HEK293 (cell line): ENCODE data around the gene SAMD5.

Experiments used
- CTCF ChIA-PET: fragments of 350-600 bp; formaldehyde crosslinking; extraction: SDS; loops from one replicate; lab custom pipeline; 2021; ENCODE audit warnings: antibody characterized with exemption; lab: Yijun Ruan, JAX
- POLR2A ChIA-PET: fragments of 300-600 bp; formaldehyde crosslinking; extraction: SDS; loops from one replicate; lab custom pipeline; 2020; ENCODE audit warnings: antibody characterized with exemption, inconsistent platforms; lab: Yijun Ruan, JAX
- H3K27ac ChIP-seq: fragments of 200-500 bp; sonication (Bioruptor generic); 2 replicates; pipeline ENCODE4 v1.5.1; 2014; ENCODE audit warnings: low read depth, low read length, control low read depth, inconsistent platforms; ENCODE audit errors: extremely low read depth
- H3K36me3 ChIP-seq, 2 experiments: fragments of 200-500 bp in 1 of 2; sonication (Bioruptor generic) in 1 of 2; 1 replicate in 1 of 2; 2 replicates in 1 of 2; pipeline ENCODE4 v1.5.1; 2014 to 2017; ENCODE audit warnings: inconsistent platforms in 2 of 2, low read length in 2 of 2; ENCODE audit not compliant: control insufficient read depth in 2 of 2, insufficient read depth in 1 of 2
- H3K4me1 ChIP-seq: fragments of 200-500 bp; sonication (Bioruptor generic); 2 replicates; pipeline ENCODE4 v1.5.1; 2014; ENCODE audit warnings: mild to moderate bottlenecking, low read length, inconsistent platforms; ENCODE audit not compliant: control insufficient read depth, insufficient read depth
- H3K4me3 ChIP-seq: 2 replicates; pipeline ENCODE4 v1.5.1; 2011; ENCODE audit warnings: low read depth, mild to moderate bottlenecking, control low read depth, low read length, moderate library complexity
- H3K9me3 ChIP-seq: fragments of 200-500 bp; sonication (Bioruptor generic); 2 replicates; pipeline ENCODE4 v1.5.1; 2014; ENCODE audit warnings: low read depth, low read length, inconsistent platforms; ENCODE audit not compliant: control insufficient read depth, insufficient read depth
- GLI2 ChIP-seq: fragments of 450-650 bp; formaldehyde crosslinking; IDR thresholded peaks from 2 replicates; pipeline ENCODE4; 2017; ENCODE audit warnings: missing biosample characterization, missing genetic modification characterization, low read depth, borderline replicate concordance
- KLF17 ChIP-seq: fragments of 450-650 bp; formaldehyde crosslinking; IDR thresholded peaks from 2 replicates; pipeline ENCODE4 v1.5.1; 2016; ENCODE audit warnings: missing biosample characterization, missing genetic modification characterization
- SCRT2 ChIP-seq: fragments of 450-650 bp; formaldehyde crosslinking; IDR thresholded peaks from 2 replicates; pipeline ENCODE4 v1.5.1; 2016; ENCODE audit warnings: missing biosample characterization, missing genetic modification characterization
- SETDB1 ChIP-seq: IDR thresholded peaks from one replicate; pipeline ENCODE4 v1.6.1; 2017; ENCODE audit warnings: mild to moderate bottlenecking, low read length, moderate library complexity, mixed read lengths; ENCODE audit not compliant: insufficient read length
- ZNF18 ChIP-seq: fragments of 450-650 bp; formaldehyde crosslinking; IDR thresholded peaks from 2 replicates; pipeline ENCODE4 v1.5.1; 2016; ENCODE audit warnings: missing biosample characterization, missing genetic modification characterization
- ZNF280D ChIP-seq: fragments of 450-650 bp; formaldehyde crosslinking; IDR thresholded peaks from 2 replicates; pipeline ENCODE4 v1.5.1; 2016; ENCODE audit warnings: missing biosample characterization, missing genetic modification characterization
- ZNF621 ChIP-seq: fragments of 450-650 bp; formaldehyde crosslinking; IDR thresholded peaks from 2 replicates; pipeline ENCODE4 v1.5.1; 2017; ENCODE audit warnings: missing biosample characterization, missing genetic modification characterization
- ZNF701 ChIP-seq: fragments of 450-650 bp; formaldehyde crosslinking; IDR thresholded peaks from 2 replicates; pipeline ENCODE4 v1.5.1; 2016; ENCODE audit warnings: missing biosample characterization, missing genetic modification characterization
- ZNF76 ChIP-seq: fragments of 450-650 bp; formaldehyde crosslinking; IDR thresholded peaks from 2 replicates; pipeline ENCODE4; 2016; ENCODE audit warnings: low read depth, missing biosample characterization, missing genetic modification characterization, borderline replicate concordance
- ZNF777 ChIP-seq: fragments of 450-650 bp; formaldehyde crosslinking; IDR thresholded peaks from 2 replicates; pipeline ENCODE4 v1.5.1; 2017; ENCODE audit warnings: missing biosample characterization, missing genetic modification characterization, borderline replicate concordance
- ZNF792 ChIP-seq: fragments of 450-650 bp; formaldehyde crosslinking; IDR thresholded peaks from 2 replicates; pipeline ENCODE4 v1.5.1; 2016; ENCODE audit warnings: missing biosample characterization, missing genetic modification characterization
- ZSCAN4 ChIP-seq: fragments of 450-650 bp; formaldehyde crosslinking; IDR thresholded peaks from 2 replicates; pipeline ENCODE4 v1.5.1; 2017; ENCODE audit warnings: missing biosample characterization, missing genetic modification characterization
- TF ChIP-seq, protein P1 (sequence below): fragments of 450-650 bp; formaldehyde crosslinking; conservative IDR thresholded peaks from 2 replicates; pipeline ENCODE4 v1.5.1; 2016; ENCODE audit warnings: low read depth, missing biosample characterization, missing genetic modification characterization
- TF ChIP-seq, protein P2 (sequence below): fragments of 450-650 bp; formaldehyde crosslinking; IDR thresholded peaks from 2 replicates; pipeline ENCODE4 v1.5.1; 2016; ENCODE audit warnings: missing biosample characterization, missing genetic modification characterization, borderline replicate concordance

SAMD5 gene

DNA sequence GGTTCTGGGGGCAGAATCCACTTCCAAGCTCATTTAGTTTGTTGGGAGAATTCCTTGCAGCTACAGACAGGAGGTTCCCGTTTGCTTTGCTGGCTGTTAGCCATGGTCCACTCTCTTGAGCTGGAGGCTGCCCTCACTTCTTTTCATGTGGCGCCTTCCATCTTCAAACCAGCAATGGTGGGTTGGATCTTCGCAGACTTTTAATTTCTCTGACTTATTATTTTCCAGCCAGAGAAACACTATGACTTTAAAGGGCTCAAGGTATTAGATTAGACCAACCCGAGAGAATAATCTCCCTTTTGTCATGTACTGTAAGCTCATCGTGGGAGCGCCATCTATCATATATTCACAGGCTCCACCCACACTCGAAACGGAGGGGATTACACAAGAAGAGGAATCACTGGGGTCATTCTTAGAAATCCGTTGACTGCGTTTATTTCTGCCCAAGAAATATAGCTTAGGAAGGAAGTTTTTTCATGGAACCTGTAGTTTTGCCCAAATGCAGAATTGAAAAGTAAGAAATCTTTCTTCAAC lies 38.9 kb downstream of the SAMD5 start:
- Histone ChIP-seq H3K27ac (no peak overlapping the region), H3K4me3 (no peak overlapping the region), H3K4me1 (no peaks in the 10 kb centered on the region), H3K9me3 (no peaks in the 10 kb centered on the region), H3K36me3 (no peaks in the 10 kb centered on the region)
- ChIA-PET POLR2A (interaction anchor here (1.4 kb wide), 1 partner anchor 39 kb away, joined by 3 read pairs; the partner anchor contains the start of gene SAMD5), CTCF (interaction anchor here (0.6 kb wide), 1 partner anchor 1618 kb away, joined by 3 read pairs; no protein-coding TSS in a partner anchor)
- no peak for TF ChIP-seq KLF17 (tag by site-specific recombination)
- no peak for TF ChIP-seq ZSCAN4
- TF ChIP-seq ZNF280D (tag by site-specific recombination) = no peak
- TF ChIP-seq, protein P1, sequence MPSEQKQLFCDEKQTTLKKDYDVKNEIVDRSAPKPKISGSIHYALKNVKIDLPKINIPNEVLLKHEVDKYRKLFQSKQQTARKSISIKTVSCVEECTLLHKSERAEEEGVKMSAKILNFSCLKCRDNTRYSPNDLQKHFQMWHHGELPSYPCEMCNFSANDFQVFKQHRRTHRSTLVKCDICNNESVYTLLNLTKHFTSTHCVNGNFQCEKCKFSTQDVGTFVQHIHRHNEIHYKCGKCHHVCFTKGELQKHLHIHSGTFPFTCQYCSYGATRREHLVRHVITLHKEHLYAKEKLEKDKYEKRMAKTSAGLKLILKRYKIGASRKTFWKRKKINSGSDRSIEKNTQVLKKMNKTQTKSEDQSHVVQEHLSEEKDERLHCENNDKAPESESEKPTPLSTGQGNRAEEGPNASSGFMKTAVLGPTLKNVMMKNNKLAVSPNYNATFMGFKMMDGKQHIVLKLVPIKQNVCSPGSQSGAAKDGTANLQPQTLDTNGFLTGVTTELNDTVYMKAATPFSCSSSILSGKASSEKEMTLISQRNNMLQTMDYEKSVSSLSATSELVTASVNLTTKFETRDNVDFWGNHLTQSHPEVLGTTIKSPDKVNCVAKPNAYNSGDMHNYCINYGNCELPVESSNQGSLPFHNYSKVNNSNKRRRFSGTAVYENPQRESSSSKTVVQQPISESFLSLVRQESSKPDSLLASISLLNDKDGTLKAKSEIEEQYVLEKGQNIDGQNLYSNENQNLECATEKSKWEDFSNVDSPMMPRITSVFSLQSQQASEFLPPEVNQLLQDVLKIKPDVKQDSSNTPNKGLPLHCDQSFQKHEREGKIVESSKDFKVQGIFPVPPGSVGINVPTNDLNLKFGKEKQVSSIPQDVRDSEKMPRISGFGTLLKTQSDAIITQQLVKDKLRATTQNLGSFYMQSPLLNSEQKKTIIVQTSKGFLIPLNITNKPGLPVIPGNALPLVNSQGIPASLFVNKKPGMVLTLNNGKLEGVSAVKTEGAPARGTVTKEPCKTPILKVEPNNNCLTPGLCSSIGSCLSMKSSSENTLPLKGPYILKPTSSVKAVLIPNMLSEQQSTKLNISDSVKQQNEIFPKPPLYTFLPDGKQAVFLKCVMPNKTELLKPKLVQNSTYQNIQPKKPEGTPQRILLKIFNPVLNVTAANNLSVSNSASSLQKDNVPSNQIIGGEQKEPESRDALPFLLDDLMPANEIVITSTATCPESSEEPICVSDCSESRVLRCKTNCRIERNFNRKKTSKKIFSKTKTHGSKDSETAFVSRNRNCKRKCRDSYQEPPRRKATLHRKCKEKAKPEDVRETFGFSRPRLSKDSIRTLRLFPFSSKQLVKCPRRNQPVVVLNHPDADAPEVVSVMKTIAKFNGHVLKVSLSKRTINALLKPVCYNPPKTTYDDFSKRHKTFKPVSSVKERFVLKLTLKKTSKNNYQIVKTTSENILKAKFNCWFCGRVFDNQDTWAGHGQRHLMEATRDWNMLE = no peak
- TF ChIP-seq ZNF621 (tag by site-specific recombination) = no peak
- no peak for TF ChIP-seq ZNF76 (tag by site-specific recombination)
- TF ChIP-seq GLI2 (tag by site-specific recombination) = no peak
- TF ChIP-seq SETDB1 = no peak
- no peak for TF ChIP-seq ZNF701 (tag by site-specific recombination)
- TF ChIP-seq ZNF792 (tag by site-specific recombination) = no peak
- TF ChIP-seq ZNF777 (tag by site-specific recombination) = no peak
- TF ChIP-seq, protein P2, sequence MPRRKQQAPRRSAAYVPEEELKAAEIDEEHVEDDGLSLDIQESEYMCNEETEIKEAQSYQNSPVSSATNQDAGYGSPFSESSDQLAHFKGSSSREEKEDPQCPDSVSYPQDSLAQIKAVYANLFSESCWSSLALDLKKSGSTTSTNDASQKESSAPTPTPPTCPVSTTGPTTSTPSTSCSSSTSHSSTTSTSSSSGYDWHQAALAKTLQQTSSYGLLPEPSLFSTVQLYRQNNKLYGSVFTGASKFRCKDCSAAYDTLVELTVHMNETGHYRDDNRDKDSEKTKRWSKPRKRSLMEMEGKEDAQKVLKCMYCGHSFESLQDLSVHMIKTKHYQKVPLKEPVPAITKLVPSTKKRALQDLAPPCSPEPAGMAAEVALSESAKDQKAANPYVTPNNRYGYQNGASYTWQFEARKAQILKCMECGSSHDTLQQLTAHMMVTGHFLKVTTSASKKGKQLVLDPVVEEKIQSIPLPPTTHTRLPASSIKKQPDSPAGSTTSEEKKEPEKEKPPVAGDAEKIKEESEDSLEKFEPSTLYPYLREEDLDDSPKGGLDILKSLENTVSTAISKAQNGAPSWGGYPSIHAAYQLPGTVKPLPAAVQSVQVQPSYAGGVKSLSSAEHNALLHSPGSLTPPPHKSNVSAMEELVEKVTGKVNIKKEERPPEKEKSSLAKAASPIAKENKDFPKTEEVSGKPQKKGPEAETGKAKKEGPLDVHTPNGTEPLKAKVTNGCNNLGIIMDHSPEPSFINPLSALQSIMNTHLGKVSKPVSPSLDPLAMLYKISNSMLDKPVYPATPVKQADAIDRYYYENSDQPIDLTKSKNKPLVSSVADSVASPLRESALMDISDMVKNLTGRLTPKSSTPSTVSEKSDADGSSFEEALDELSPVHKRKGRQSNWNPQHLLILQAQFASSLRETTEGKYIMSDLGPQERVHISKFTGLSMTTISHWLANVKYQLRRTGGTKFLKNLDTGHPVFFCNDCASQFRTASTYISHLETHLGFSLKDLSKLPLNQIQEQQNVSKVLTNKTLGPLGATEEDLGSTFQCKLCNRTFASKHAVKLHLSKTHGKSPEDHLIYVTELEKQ (tag by site-specific recombination) = no peak
- TF ChIP-seq SCRT2 (tag by site-specific recombination) = no peak
- TF ChIP-seq ZNF18 (tag by site-specific recombination) = no peak
